Chondrocyte (in vitro differentiated cells): ENCODE measurements around the gene DDN. TPM values are rescaled to one million over a fixed set of nuclear protein-coding genes. Genes with fewer than 3 reads are reported as not detected.

Source experiments
- DNase-seq: peaks from one replicate; pipeline ENCODE4 v3.0.0; 2021; ENCODE audit warnings: mixed read lengths, low spot score
- H3K27ac Mint-ChIP-seq: one replicate; pipeline ENCODE4 v1.8.0; 2021; ENCODE audit warnings: mild to moderate bottlenecking, moderate library complexity, mixed read lengths; ENCODE audit not compliant: unreplicated experiment
- H3K27me3 Mint-ChIP-seq: 2 replicates; pipeline ENCODE4 v1.8.0; 2021; ENCODE audit warnings: low read depth, mixed read lengths
- H3K36me3 Mint-ChIP-seq: 2 replicates; pipeline ENCODE4 v1.8.0; 2021; ENCODE audit warnings: low read depth, mixed read lengths
- H3K4me1 Mint-ChIP-seq: 2 replicates; pipeline ENCODE4 v1.8.0; 2021; ENCODE audit warnings: low read depth, mild to moderate bottlenecking, mixed read lengths
- H3K4me3 Mint-ChIP-seq: one replicate; pipeline ENCODE4 v1.8.0; 2021; ENCODE audit warnings: mild to moderate bottlenecking, moderate library complexity, mixed read lengths; ENCODE audit not compliant: unreplicated experiment
- H3K9me3 Mint-ChIP-seq: 2 replicates; pipeline ENCODE4 v1.8.0; 2021; ENCODE audit warnings: low read depth, mixed read lengths
- CTCF ChIP-seq: fragments of 200-600 bp; sonication (generic); IDR thresholded peaks from 2 replicates; pipeline ENCODE4 v1.5.0; 2021; ENCODE audit warnings: antibody characterized with exemption, mild to moderate bottlenecking, moderate library complexity
- total RNA-seq: library from RNA; stranded (reverse); gene quantifications from 3 replicates; pipeline ENCODE4 v1.2.1, GENCODE V29; 2021

DDN gene
- total RNA-seq, 1 donor from 2014 or later: 0.72 TPM

- no peak overlapping the region for H3K27ac Mint-ChIP-seq
- no peak for DNase-seq
- H3K36me3 Mint-ChIP-seq: peaks cover 31% of the 10 kb centered on the region
- TF ChIP-seq CTCF: no peak
- H3K4me1 Mint-ChIP-seq: no peaks in the 10 kb centered on the region
- no peaks in the 10 kb centered on the region for H3K27me3 Mint-ChIP-seq
- no peaks in the 10 kb centered on the region for H3K9me3 Mint-ChIP-seq
- H3K4me3 Mint-ChIP-seq: no peak overlapping the region
These were observed 26.3 kb upstream of the DDN start for GRCh38 chr12:49025463-49025862.

GRCh38 chr12:49024543-49024942, 25.4 kb upstream of the DDN start:
- H3K4me1 Mint-ChIP-seq: peaks cover 5% of the 10 kb centered on the region
- no peaks in the 10 kb centered on the region for H3K27me3 Mint-ChIP-seq
- H3K4me3 Mint-ChIP-seq: no peak overlapping the region
- peak; percentile 54 for DNase-seq
- no peak for TF ChIP-seq CTCF
- no peaks in the 10 kb centered on the region for H3K9me3 Mint-ChIP-seq
- H3K27ac Mint-ChIP-seq: no peak overlapping the region
- peaks cover 31% of the 10 kb centered on the region for H3K36me3 Mint-ChIP-seq

- H3K27ac Mint-ChIP-seq: no peak overlapping the region
- no peaks in the 10 kb centered on the region for H3K9me3 Mint-ChIP-seq
- H3K27me3 Mint-ChIP-seq: no peaks in the 10 kb centered on the region
- no peak for DNase-seq
- no peak overlapping the region for H3K4me3 Mint-ChIP-seq
- H3K36me3 Mint-ChIP-seq: peaks cover 31% of the 10 kb centered on the region
- peaks cover 12% of the 10 kb centered on the region for H3K4me1 Mint-ChIP-seq
- TF ChIP-seq CTCF: no peak
These were observed 24.6 kb upstream of the DDN start for GRCh38 chr12:49023812-49024211.

GRCh38 chr12:49022558-49023178, 23.5 kb upstream of the DDN start:
- peaks cover 24% of the 10 kb centered on the region for H3K36me3 Mint-ChIP-seq
- H3K27me3 Mint-ChIP-seq: no peaks in the 10 kb centered on the region
- H3K9me3 Mint-ChIP-seq: no peaks in the 10 kb centered on the region
- peaks cover 16% of the 10 kb centered on the region for H3K4me1 Mint-ChIP-seq
- no peak overlapping the region for H3K27ac Mint-ChIP-seq
- no peak overlapping the region for H3K4me3 Mint-ChIP-seq
- TF ChIP-seq CTCF: no peak
- DNase-seq: no peak

- H3K4me3 Mint-ChIP-seq: no peak overlapping the region
- no peaks in the 10 kb centered on the region for H3K27me3 Mint-ChIP-seq
- TF ChIP-seq CTCF: no peak
- H3K27ac Mint-ChIP-seq: peak overlapping the region; percentile 2
- peaks cover 22% of the 10 kb centered on the region for H3K36me3 Mint-ChIP-seq
- no peak for DNase-seq
- peaks cover 28% of the 10 kb centered on the region for H3K4me1 Mint-ChIP-seq
- no peaks in the 10 kb centered on the region for H3K9me3 Mint-ChIP-seq
These were observed 22.2 kb upstream of the DDN start for GRCh38 chr12:49021292-49021915.
